GM18907 (cell line): ENCODE results near the gene CAMK2A.

Experiments used
- ATAC-seq: cut with Tn5 transposase; IDR thresholded peaks from one replicate; pipeline ENCODE4 v1.9.1; 2021; ENCODE audit warnings: mild to moderate bottlenecking, moderate library complexity; ENCODE audit not compliant: unreplicated experiment

Gene CAMK2A

DNA sequence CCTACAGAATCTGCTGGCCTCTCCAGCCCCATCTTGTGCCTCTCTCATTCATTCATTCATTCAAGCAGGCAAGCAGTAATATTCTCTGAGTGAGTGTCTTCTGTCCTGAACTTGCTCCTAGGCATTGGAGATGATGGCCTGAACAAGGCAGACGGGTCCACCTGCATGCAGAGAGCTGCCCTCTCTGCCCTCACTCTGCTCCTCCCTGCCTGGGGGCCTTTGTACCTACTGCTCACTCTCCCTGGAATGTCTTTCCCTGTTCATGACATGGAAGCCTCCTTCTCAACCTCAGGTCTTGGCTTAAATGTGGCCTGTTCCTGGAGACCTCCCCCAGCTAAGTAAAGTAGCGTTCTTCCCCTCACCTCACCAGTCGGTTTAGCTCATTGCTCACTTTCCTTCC is 116.4 kb downstream of the CAMK2A start:
- ATAC-seq: no peak

- no peak for ATAC-seq
These were observed 117.0 kb downstream of the CAMK2A start for GRCh38 chr5:150172556-150172955.

DNA sequence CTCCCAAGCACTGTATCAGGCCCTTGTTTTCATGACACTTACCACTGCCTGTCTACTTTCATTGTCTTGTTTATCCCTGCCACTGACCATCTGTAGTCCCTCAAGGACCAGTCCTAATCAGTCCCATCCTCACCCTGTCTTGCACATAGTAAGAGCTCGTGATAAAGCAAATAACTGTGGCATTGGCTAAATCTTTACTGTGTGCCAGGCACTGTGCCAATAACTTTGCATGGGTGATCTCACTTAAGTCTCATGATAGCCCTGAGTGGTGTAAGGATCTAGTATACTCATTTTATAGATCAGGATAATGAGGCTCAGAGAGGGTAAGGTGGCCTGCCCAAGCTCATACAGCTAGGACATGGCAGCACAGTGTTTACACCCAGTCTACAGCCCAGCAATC is 117.4 kb downstream of the CAMK2A start:
- no peak for ATAC-seq
